Omental fat pad (tissue), 4 donors: ENCODE results near the gene SCMH1. TPM values are rescaled to one million over a fixed set of nuclear protein-coding genes. Genes with fewer than 3 reads are reported as not detected.

ENCODE experiments used
- ATAC-seq: fragments of 150-250 bp; one replicate; pipeline ENCODE4 v1.9.1; 2016; ENCODE audit warnings: mild to moderate bottlenecking, moderate library complexity; ENCODE audit not compliant: low FRiP score
- DNase-seq: peaks from one replicate; pipeline ENCODE4 v3.0.0-alpha.2; 2019; ENCODE audit warnings: low spot score
- CTCF ChIP-seq, 3 donors: fragments of 450-650 bp; IDR thresholded peaks; one replicate each; pipeline ENCODE4 v1.5.1; 2016 to 2017; ENCODE audit warnings: antibody characterized with exemption in 3 of 3, mild to moderate bottlenecking in 3 of 3, moderate library complexity in 2 of 3
- total RNA-seq, 4 donors: library from RNA; depleted of rRNA; stranded (reverse); fragments of >200 nt; gene quantifications; one replicate each; pipeline ENCODE4 v1.1.0, GENCODE V29; 2016

Gene SCMH1
- total RNA-seq, 4 donors from 2014 or later: 19.9 to 42.8 (median 31.3) TPM

- DNase-seq (no peak), ATAC-seq (no peak)
- no peak for TF ChIP-seq CTCF (IDR thresholded peaks at IDR 0.05)
Measured at GRCh38 chr1:41003127-41003639, 238.9 kb downstream of the SCMH1 start.

- ATAC-seq (no peak), DNase-seq (no peak)
- no peak for TF ChIP-seq CTCF (IDR thresholded peaks at IDR 0.05)
Measured at GRCh38 chr1:40998668-40999067, 243.4 kb downstream of the SCMH1 start.

- DNase-seq: no peak
- ATAC-seq: no peak
- no peak for TF ChIP-seq CTCF (IDR thresholded peaks at IDR 0.05)
Measured at GRCh38 chr1:40997096-40997495, 245.0 kb downstream of the SCMH1 start.

- DNase-seq (no peak), ATAC-seq (no peak)
- no peak for TF ChIP-seq CTCF (IDR thresholded peaks at IDR 0.05)
Measured at GRCh38 chr1:40989066-40989465, 253.0 kb downstream of the SCMH1 start.

GRCh38 chr1:40988280-40988679 is 253.8 kb downstream of the SCMH1 start:
- ATAC-seq (peak; percentile 36), DNase-seq (no peak)
- TF ChIP-seq CTCF (IDR thresholded peaks at IDR 0.05): no peak

GRCh38 chr1:40987439-40988276 is 254.4 kb downstream of the SCMH1 start:
- TF ChIP-seq CTCF (IDR thresholded peaks at IDR 0.05): no peak
- no peak for ATAC-seq
- DNase-seq: no peak

GRCh38 chr1:40986956-40987355 is 255.2 kb downstream of the SCMH1 start:
- TF ChIP-seq CTCF (IDR thresholded peaks at IDR 0.05): no peak
- DNase-seq (no peak), ATAC-seq (no peak)
